IPS-15b (cell line): ENCODE measurements around the gene IPO8.
A peak's percentile ranks its signal among the peaks of the same experiment; 100 is the strongest.

Experiments
- H3K27me3 ChIP-seq: one replicate; pipeline ENCODE4 v1.6.1; 2013; ENCODE audit warnings: low read length; ENCODE audit not compliant: control insufficient read depth, insufficient read depth
- H3K36me3 ChIP-seq: one replicate; pipeline ENCODE4 v1.6.1; 2013; ENCODE audit warnings: low read length; ENCODE audit not compliant: control insufficient read depth, insufficient read depth
- H3K4me1 ChIP-seq: one replicate; pipeline ENCODE4 v1.6.1; 2013; ENCODE audit warnings: mild to moderate bottlenecking, low read length; ENCODE audit not compliant: control insufficient read depth, insufficient read depth
- H3K4me3 ChIP-seq: one replicate; pipeline ENCODE4 v1.5.1; 2013; ENCODE audit warnings: low read depth, low read length
- H3K9ac ChIP-seq: one replicate; pipeline ENCODE4 v1.6.1; 2013; ENCODE audit warnings: low read depth, mild to moderate bottlenecking, low read length
- H3K9me3 ChIP-seq: one replicate; pipeline ENCODE4 v1.6.1; 2013; ENCODE audit warnings: mild to moderate bottlenecking, low read length; ENCODE audit not compliant: control insufficient read depth, insufficient read depth

Gene IPO8

GRCh38 chr12:30695199-30696102 lies at the start of gene IPO8:
IPO8 (minus strand) TSS chr12:30695869; CDS start chr12:30695647, 222 bp downstream.
- peak within 1 kb of the TSS; percentile 95 for H3K4me3 ChIP-seq
- peaks cover 11% of the 10 kb centered on the region for H3K4me1 ChIP-seq
- H3K9ac ChIP-seq: peak within 1 kb of the TSS; percentile 87
- H3K36me3 ChIP-seq: no peaks in the 10 kb centered on the region
- H3K27me3 ChIP-seq: no peaks in the 10 kb centered on the region
- no peaks in the 10 kb centered on the region for H3K9me3 ChIP-seq

- H3K36me3 ChIP-seq: peaks cover 6% of the 10 kb centered on the region
- H3K4me3 ChIP-seq: peak overlapping the region; percentile 4
- no peaks in the 10 kb centered on the region for H3K9me3 ChIP-seq
- H3K27me3 ChIP-seq: no peaks in the 10 kb centered on the region
- H3K4me1 ChIP-seq: peaks cover 37% of the 10 kb centered on the region
- H3K9ac ChIP-seq: no peak overlapping the region
These were observed 48.7 kb upstream of the IPO8 start for GRCh38 chr12:30744321-30744720.

DNA sequence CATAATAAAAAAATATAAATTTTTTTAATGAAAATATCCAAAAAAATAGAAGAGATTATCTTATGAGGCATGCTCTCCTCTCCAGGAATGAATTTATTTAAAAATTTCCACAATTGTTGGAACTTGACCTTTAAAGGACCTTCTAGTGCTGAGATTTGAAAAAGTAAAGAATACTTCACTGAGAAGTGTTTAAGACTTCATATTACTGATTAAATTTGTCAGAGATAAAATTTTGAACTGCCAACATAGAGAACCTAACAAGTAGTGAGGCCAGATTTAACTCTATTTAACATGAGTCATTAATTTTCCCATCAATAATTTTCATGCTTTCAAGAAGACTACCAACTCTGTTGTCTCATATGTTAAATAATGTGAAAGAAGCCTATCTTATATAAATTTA lies 44.6 kb upstream of the IPO8 start:
- Histone ChIP-seq H3K9ac (no peak overlapping the region), H3K9me3 (no peaks in the 10 kb centered on the region), H3K4me3 (no peak overlapping the region), H3K36me3 (peaks cover 4% of the 10 kb centered on the region), H3K27me3 (no peaks in the 10 kb centered on the region), H3K4me1 (peaks cover 19% of the 10 kb centered on the region)

DNA sequence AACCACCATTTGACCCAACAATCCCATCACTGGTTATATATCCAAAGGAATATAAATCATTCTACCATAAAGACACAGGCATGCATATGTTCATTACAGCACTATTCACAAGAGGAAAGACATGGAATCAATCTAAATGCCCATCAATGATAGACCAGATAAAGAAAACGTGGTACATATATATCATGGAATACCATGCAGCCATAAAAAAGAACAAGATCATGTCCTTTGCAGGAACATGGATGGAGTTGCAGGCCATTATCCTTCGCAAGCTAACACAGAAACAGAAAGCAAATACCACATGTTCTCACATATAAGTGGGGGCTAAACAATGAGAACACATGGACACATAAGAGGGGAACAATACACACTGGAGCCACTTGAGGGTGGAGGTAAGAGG lies 43.4 kb upstream of the IPO8 start:
- no peak overlapping the region for H3K9ac ChIP-seq

DNA sequence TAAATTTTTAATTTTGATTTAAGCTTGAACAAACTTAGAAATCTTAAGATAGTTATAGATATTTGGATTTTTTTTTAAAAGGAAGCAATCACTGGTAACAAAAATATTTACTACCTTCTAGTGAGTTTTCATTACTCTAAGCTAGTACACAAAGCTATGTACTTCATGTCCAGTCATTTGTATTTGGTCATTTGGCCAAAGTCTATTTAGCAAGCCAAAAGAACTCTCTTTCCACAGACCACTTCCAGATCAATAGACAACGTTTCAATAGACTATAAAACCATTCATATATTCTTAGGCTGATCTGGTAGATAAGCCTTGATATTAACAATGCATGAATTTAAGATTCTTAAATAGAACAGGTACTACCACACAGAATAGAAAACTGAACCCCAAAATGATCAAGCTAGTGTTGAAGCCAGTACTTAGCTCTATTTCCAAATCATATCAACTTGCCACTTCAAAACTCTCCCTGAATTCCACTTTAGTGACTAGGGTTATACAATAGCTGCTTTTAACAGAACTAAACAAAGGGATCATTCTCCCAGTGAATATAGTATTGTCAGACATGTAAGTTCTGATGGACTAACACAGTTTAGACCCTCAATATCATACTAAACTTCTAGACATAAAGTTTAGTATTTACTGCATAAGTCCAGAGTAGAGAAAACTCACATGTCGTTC lies 37.4 kb upstream of the IPO8 start:
- no peaks in the 10 kb centered on the region for H3K9me3 ChIP-seq
- no peak overlapping the region for H3K4me3 ChIP-seq
- H3K4me1 ChIP-seq: peaks cover 6% of the 10 kb centered on the region
- no peak overlapping the region for H3K9ac ChIP-seq
- peaks cover 22% of the 10 kb centered on the region for H3K36me3 ChIP-seq
- H3K27me3 ChIP-seq: no peaks in the 10 kb centered on the region

More for the DNA sequence above, 43.4 kb upstream of the IPO8 start:
- Histone ChIP-seq H3K27me3 (no peaks in the 10 kb centered on the region), H3K4me1 (peaks cover 10% of the 10 kb centered on the region), H3K36me3 (peaks cover 4% of the 10 kb centered on the region), H3K9me3 (no peaks in the 10 kb centered on the region), H3K4me3 (no peak overlapping the region)

DNA sequence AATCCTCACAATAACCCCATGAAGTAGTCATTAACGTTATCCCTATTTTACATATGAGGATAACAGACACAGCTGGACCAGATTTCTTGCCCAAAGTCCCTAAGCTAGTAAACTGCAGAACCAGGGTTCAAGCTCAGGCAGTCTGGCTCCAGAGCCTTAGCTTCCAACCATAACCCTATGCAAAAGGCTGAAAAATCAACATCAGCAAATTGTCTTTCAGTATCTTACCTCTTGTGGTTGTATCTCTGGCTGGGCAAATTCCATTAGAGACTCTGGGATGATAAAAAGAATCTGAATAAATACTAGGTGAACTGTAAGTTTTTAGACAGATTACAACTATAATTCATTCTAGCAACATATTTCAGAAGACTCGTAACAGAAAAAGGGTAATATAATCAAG lies 34.3 kb upstream of the IPO8 start:
- H3K9ac ChIP-seq: no peak overlapping the region
- no peak overlapping the region for H3K4me3 ChIP-seq
- peaks cover 6% of the 10 kb centered on the region for H3K4me1 ChIP-seq
- no peaks in the 10 kb centered on the region for H3K27me3 ChIP-seq
- H3K9me3 ChIP-seq: no peaks in the 10 kb centered on the region
- H3K36me3 ChIP-seq: peaks cover 22% of the 10 kb centered on the region

DNA sequence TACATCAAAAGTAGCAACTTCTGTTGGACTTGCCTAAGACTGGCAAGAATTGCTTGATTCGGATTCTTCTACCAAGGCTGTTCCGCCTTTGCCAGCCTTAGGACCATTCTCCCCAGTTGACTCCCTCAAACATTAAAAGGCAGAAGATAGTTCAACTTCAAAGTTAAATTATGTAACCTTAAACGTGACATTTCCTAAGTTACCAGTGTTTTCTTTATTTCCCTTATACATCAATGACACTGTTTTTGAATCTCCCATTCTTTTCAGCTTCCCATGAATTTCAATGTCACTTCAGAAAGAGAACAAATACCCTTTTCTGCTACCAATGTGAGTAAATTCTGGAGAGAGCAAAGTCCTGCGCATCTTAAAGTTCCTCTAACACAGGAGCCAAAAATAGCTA lies 33.9 kb upstream of the IPO8 start:
- peaks cover 22% of the 10 kb centered on the region for H3K36me3 ChIP-seq
- H3K4me3 ChIP-seq: no peak overlapping the region
- no peaks in the 10 kb centered on the region for H3K9me3 ChIP-seq

DNA sequence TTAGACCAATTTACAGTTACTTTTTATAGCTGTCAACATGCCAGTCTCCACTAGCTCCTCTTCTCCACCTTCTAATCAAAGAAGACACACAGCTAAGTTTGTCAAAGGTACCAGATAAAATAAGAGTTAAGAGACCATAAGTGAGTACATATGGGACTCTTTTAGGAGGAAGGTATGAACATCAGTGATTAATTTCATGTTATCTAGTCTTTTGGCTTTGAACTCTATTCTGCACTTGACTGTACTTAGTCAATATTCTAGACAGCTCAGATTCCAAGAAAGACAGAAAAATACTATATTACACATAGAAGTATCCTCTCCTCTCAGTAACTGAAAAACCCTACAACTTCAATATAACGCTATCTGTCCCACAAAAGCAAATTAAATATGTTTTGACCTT lies 31.0 kb upstream of the IPO8 start:
- H3K4me3 ChIP-seq: no peak overlapping the region
- H3K9ac ChIP-seq: no peak overlapping the region
- no peaks in the 10 kb centered on the region for H3K9me3 ChIP-seq
- H3K36me3 ChIP-seq: peaks cover 21% of the 10 kb centered on the region
- no peaks in the 10 kb centered on the region for H3K27me3 ChIP-seq
- H3K4me1 ChIP-seq: peaks cover 6% of the 10 kb centered on the region

More for the DNA sequence above, 33.9 kb upstream of the IPO8 start:
- Histone ChIP-seq H3K27me3 (no peaks in the 10 kb centered on the region), H3K4me1 (peaks cover 6% of the 10 kb centered on the region), H3K9ac (no peak overlapping the region)

GRCh38 chr12:30725739-30726138 lies 30.1 kb upstream of the IPO8 start:
- Histone ChIP-seq H3K27me3 (no peaks in the 10 kb centered on the region), H3K4me3 (no peak overlapping the region), H3K9ac (no peak overlapping the region), H3K36me3 (peaks cover 19% of the 10 kb centered on the region), H3K9me3 (no peaks in the 10 kb centered on the region), H3K4me1 (peaks cover 3% of the 10 kb centered on the region)

DNA sequence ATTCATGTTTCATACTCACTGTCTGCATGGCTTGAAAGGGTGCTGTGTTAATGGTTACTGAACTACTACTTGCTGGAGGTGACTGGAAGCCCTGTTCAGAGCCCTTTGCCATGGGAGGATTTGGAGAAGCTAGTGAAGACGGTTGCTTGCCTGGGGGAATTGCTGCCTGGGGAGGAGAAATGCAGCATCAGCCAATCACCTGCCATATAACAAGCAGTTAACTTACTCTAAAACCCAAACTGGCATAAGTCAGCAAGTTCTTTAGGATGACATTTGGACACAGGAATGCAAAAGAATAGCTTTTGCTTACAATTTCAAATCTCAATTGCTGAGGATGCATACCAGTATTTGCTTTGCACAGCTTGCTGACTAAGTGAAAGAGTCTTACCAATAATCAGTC lies 23.4 kb upstream of the IPO8 start:
- Histone ChIP-seq H3K9me3 (no peaks in the 10 kb centered on the region), H3K36me3 (peaks cover 25% of the 10 kb centered on the region), H3K9ac (no peak overlapping the region), H3K27me3 (no peaks in the 10 kb centered on the region), H3K4me1 (no peaks in the 10 kb centered on the region), H3K4me3 (no peak overlapping the region)

DNA sequence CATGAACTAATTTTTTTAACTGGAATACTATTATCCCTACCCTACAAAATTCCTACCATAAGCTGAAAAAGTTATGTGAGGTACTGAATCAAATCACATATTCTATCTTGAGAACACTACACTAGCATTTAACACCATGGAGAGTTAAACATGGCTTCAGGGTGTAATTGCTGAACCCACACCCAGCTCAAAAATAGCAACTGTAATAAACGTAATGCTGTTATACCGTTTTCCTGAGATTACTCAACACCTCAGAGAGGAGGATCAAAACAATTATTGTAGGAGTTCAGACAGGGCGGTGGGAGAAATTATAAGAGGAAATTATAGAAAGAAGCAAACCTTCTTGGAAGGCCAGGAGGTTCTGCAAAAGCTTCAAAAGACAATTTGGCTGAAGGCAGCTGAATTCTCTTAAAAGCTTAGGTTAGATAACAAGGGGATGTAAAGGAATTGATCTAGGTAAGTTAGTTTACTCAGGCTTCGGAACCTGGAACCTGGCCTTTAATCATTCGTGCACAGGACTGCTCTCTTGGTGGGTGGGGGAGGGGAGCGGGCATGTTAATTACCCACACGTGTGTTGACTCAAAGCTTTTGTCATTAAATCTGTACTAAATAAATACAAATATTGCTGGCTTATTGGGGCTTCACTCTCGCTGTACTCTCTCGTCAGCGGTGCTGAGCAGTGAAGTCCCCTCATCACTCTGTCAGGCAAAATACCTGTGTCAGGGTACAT lies 12.1 kb upstream of the IPO8 start:
- Histone ChIP-seq H3K36me3 (peaks cover 9% of the 10 kb centered on the region), H3K4me1 (peaks cover 5% of the 10 kb centered on the region), H3K4me3 (no peak overlapping the region), H3K27me3 (no peaks in the 10 kb centered on the region), H3K9me3 (no peaks in the 10 kb centered on the region), H3K9ac (no peak overlapping the region)
